ENCODE data around the gene OR51F2. TPM values are rescaled to one million over a fixed set of nuclear protein-coding genes. Genes with fewer than 3 reads are reported as not detected.
"Not testable (repeated sequence)": the region's sequence is repeated elsewhere in the genome, so short reads cannot be mapped to it uniquely, and the experiment has no call there.

Gene OR51F2
- total and polyA plus RNA-seq, 4 donors = not detected

GRCh38 chr11:4798427-4799183 lies 22.5 kb upstream of the OR51F2 start:
- Histone ChIP-seq H3K27ac (ENCODE audit: low read depth in 1 of 2, low read length in 1 of 2) (no peak overlapping the region), H3K4me1 (ENCODE audit: control insufficient read depth in 5 of 5, insufficient read depth in 5 of 5, low read length in 5 of 5) (no peaks in the 10 kb centered on the region), H3K9me3 (ENCODE audit: control insufficient read depth in 4 of 4, insufficient read depth in 3 of 4, low read length in 3 of 4) (peaks cover 0 to under 1% (median 0%) of the 10 kb centered on the region in 4 donors), H3K9ac (ENCODE audit: insufficient read depth in 1 of 2, low read length in 2 of 2) (no peak overlapping the region), H3K27me3 (ENCODE audit: control insufficient read depth in 3 of 3, insufficient read depth in 3 of 3, low read length in 2 of 3) (no peaks in the 10 kb centered on the region), H3K4me3 (no peak overlapping the region), H3K36me3 (ENCODE audit: control insufficient read depth in 4 of 4, insufficient read depth in 4 of 4, low read length in 4 of 4) (no peaks in the 10 kb centered on the region)
- ATAC-seq (ENCODE audit: insufficient read depth, low FRiP score) (no peak), DNase-seq (no peak)
- WGBS, 2 donors = 62 to 76% methylated on average over 6 of the region's 6 CpGs
- TF ChIP-seq, protein P1, sequence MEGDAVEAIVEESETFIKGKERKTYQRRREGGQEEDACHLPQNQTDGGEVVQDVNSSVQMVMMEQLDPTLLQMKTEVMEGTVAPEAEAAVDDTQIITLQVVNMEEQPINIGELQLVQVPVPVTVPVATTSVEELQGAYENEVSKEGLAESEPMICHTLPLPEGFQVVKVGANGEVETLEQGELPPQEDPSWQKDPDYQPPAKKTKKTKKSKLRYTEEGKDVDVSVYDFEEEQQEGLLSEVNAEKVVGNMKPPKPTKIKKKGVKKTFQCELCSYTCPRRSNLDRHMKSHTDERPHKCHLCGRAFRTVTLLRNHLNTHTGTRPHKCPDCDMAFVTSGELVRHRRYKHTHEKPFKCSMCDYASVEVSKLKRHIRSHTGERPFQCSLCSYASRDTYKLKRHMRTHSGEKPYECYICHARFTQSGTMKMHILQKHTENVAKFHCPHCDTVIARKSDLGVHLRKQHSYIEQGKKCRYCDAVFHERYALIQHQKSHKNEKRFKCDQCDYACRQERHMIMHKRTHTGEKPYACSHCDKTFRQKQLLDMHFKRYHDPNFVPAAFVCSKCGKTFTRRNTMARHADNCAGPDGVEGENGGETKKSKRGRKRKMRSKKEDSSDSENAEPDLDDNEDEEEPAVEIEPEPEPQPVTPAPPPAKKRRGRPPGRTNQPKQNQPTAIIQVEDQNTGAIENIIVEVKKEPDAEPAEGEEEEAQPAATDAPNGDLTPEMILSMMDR (IDR thresholded peaks at IDR 0.05; ENCODE audit: control extremely low read depth, extremely low read depth) = no peak

- H3K4me3 ChIP-seq; ATAC-seq (ENCODE audit: insufficient read depth, low FRiP score); DNase-seq; H3K9me3 ChIP-seq (ENCODE audit: control insufficient read depth in 4 of 4, insufficient read depth in 3 of 4, low read length in 3 of 4); H3K9ac ChIP-seq (ENCODE audit: insufficient read depth in 1 of 2, low read length in 2 of 2); H3K27ac ChIP-seq (ENCODE audit: low read depth in 1 of 2, low read length in 1 of 2); H3K4me1 ChIP-seq (ENCODE audit: control insufficient read depth in 5 of 5, insufficient read depth in 5 of 5, low read length in 5 of 5); H3K36me3 ChIP-seq (ENCODE audit: control insufficient read depth in 4 of 4, insufficient read depth in 4 of 4, low read length in 4 of 4); H3K27me3 ChIP-seq (ENCODE audit: control insufficient read depth in 3 of 3, insufficient read depth in 3 of 3, low read length in 2 of 3): not testable (repeated sequence)
- 65 to 87% methylated on average over 5 of the region's 5 CpGs for WGBS, 2 donors
Measured at GRCh38 chr11:4801316-4801715, 19.8 kb upstream of the OR51F2 start.

GRCh38 chr11:4804280-4804679 lies 16.8 kb upstream of the OR51F2 start, which contains the start of gene OR52R1:
Gene OR52R1 (minus strand): TSS chr11:4804380. CDS start chr11:4804380, 0 bp downstream.
- Histone ChIP-seq H3K9ac (ENCODE audit: insufficient read depth in 1 of 2, low read length in 2 of 2) (no peak within 1 kb of the TSS), H3K4me1 (ENCODE audit: control insufficient read depth in 5 of 5, insufficient read depth in 5 of 5, low read length in 5 of 5) (no peaks in the 10 kb centered on the region), H3K36me3 (ENCODE audit: control insufficient read depth in 4 of 4, insufficient read depth in 4 of 4, low read length in 4 of 4) (no peaks in the 10 kb centered on the region), H3K9me3 (ENCODE audit: control insufficient read depth in 4 of 4, insufficient read depth in 3 of 4, low read length in 3 of 4) (peaks cover 0 to 3% (median 0%) of the 10 kb centered on the region in 4 donors), H3K27me3 (ENCODE audit: control insufficient read depth in 3 of 3, insufficient read depth in 3 of 3, low read length in 2 of 3) (no peaks in the 10 kb centered on the region), H3K27ac (ENCODE audit: low read depth in 1 of 2, low read length in 1 of 2) (no peak within 1 kb of the TSS), H3K4me3 (no peak within 1 kb of the TSS)
- ATAC-seq (ENCODE audit: insufficient read depth, low FRiP score) (no peak), DNase-seq (no peak)
- WGBS, 2 donors = 77 to 87% methylated on average over 3 of the region's 3 CpGs
- TF ChIP-seq, protein P1 (IDR thresholded peaks at IDR 0.05; ENCODE audit: control extremely low read depth, extremely low read depth) = no peak

DNA sequence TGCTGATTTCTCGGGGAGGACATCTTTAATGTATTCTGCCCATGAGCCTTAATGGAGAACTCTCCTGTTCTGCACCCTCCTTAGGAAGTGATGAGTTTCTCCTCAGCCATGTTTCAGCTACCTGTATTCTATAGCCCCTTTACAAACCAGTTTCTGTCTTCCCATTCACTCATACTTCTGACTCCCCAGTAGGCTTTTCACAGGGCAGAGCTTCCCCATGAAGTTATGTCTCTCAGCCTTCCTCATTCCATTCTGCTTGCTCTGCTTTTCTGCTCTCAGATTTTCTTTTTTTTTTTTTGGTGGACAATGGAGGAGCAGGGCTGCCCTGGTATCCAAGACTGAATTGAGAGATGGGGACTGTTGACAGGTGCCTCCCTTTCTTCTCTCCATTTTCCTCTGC lies 12.6 kb upstream of the OR51F2 start:
- 88 to 92% methylated on average over 1 of the region's 1 CpG for WGBS, 2 donors
- Histone ChIP-seq H3K4me1 (ENCODE audit: control insufficient read depth in 5 of 5, insufficient read depth in 5 of 5, low read length in 5 of 5) (no peaks in the 10 kb centered on the region), H3K27me3 (ENCODE audit: control insufficient read depth in 3 of 3, insufficient read depth in 3 of 3, low read length in 2 of 3) (no peaks in the 10 kb centered on the region), H3K27ac (ENCODE audit: low read depth in 1 of 2, low read length in 1 of 2) (no peak overlapping the region), H3K9me3 (ENCODE audit: control insufficient read depth in 4 of 4, insufficient read depth in 3 of 4, low read length in 3 of 4) (peaks cover 0 to 3% (median 0%) of the 10 kb centered on the region in 4 donors), H3K36me3 (ENCODE audit: control insufficient read depth in 4 of 4, insufficient read depth in 4 of 4, low read length in 4 of 4) (no peaks in the 10 kb centered on the region), H3K9ac (ENCODE audit: insufficient read depth in 1 of 2, low read length in 2 of 2) (no peak overlapping the region), H3K4me3 (no peak overlapping the region)
- TF ChIP-seq, protein P1 (IDR thresholded peaks at IDR 0.05; ENCODE audit: control extremely low read depth, extremely low read depth) = no peak
- ATAC-seq (ENCODE audit: insufficient read depth, low FRiP score) (no peak), DNase-seq (no peak)

Data from lung (tissue), 12 donors.